ENCODE measurements around the gene SORT1. TPM values are rescaled to one million over a fixed set of nuclear protein-coding genes. Genes with fewer than 3 reads are reported as not detected.
"Not testable (repeated sequence)": the region's sequence is repeated elsewhere in the genome, so short reads cannot be mapped to it uniquely, and the experiment has no call there.

The SORT1 gene
- 117 TPM for total RNA-seq
- long read RNA-seq, full-length matches to known transcripts = 75 of 179 reads
- long read RNA-seq, partial matches to known transcripts = 13 of 179 reads
- long read RNA-seq, other reads (novel, unspliced or antisense) = 91 of 179 reads

- ATAC-seq (peak; percentile 89), DNase-seq (peak; percentile 92)
- intact Hi-C loops (cut with micrococcal nuclease) = no loop called here
These were observed at the start of gene SORT1 for GRCh38 chr1:109397581-109398342. TSS of gene SORT1 (minus strand) at chr1:109397918. CDS start at chr1:109397892, 26 bp downstream.

GRCh38 chr1:109445949-109446695, 48.4 kb upstream of the SORT1 start:
- DNase-seq; ATAC-seq; intact Hi-C loops (cut with micrococcal nuclease): not testable (repeated sequence)

- DNase-seq = no peak
- no peak for ATAC-seq
- intact Hi-C loops (cut with micrococcal nuclease) = no loop called here
These were observed 46.6 kb upstream of the SORT1 start for GRCh38 chr1:109444346-109444745.

GRCh38 chr1:109443476-109443875, 45.8 kb upstream of the SORT1 start:
- no peak for DNase-seq
- intact Hi-C loops (cut with micrococcal nuclease) = no loop called here
- ATAC-seq = no peak

GRCh38 chr1:109441069-109441468, 43.4 kb upstream of the SORT1 start:
- DNase-seq = no peak
- no peak for ATAC-seq
- intact Hi-C loops (cut with micrococcal nuclease) = no loop called here

GRCh38 chr1:109438798-109439297, 41.1 kb upstream of the SORT1 start:
- ATAC-seq (peak; percentile 73), DNase-seq (no peak)
- intact Hi-C loops (cut with micrococcal nuclease) = no loop called here

- no peak for ATAC-seq
- intact Hi-C loops (cut with micrococcal nuclease) = no loop called here
- DNase-seq = no peak
These were observed 36.8 kb upstream of the SORT1 start for GRCh38 chr1:109434484-109434883.

- intact Hi-C loops (cut with micrococcal nuclease) = no loop called here
- no peak for DNase-seq
- no peak for ATAC-seq
These were observed 35.6 kb upstream of the SORT1 start for GRCh38 chr1:109433322-109433721.

GRCh38 chr1:109432336-109432735, 34.6 kb upstream of the SORT1 start:
- intact Hi-C loops (cut with micrococcal nuclease) = no loop called here
- no peak for ATAC-seq
- DNase-seq = no peak

- intact Hi-C loops (cut with micrococcal nuclease) = no loop called here
- ATAC-seq (no peak), DNase-seq (no peak)
These were observed 29.4 kb upstream of the SORT1 start for GRCh38 chr1:109427171-109427467.

GRCh38 chr1:109426281-109427170, 28.8 kb upstream of the SORT1 start, which contains the start of gene PSMA5:
TSS of gene PSMA5 (minus strand) at chr1:109426448. CDS start at chr1:109426330, 118 bp downstream.
- intact Hi-C loops (cut with micrococcal nuclease) = no loop called here
- ATAC-seq (peak; percentile 99), DNase-seq (peak; percentile 96)

GRCh38 chr1:109425391-109426280, 27.9 kb upstream of the SORT1 start:
- intact Hi-C loops (cut with micrococcal nuclease) = no loop called here
- ATAC-seq = peak; percentile 42
- no peak for DNase-seq

GRCh38 chr1:109423498-109423897, 25.8 kb upstream of the SORT1 start:
- ATAC-seq (no peak), DNase-seq (no peak)
- intact Hi-C loops (cut with micrococcal nuclease) = no loop called here

GRCh38 chr1:109412551-109412950, 14.8 kb upstream of the SORT1 start:
- ATAC-seq = no peak
- intact Hi-C loops (cut with micrococcal nuclease) = no loop called here
- DNase-seq = no peak

- intact Hi-C loops (cut with micrococcal nuclease) = no loop called here
- ATAC-seq = no peak
- DNase-seq = no peak
These were observed 7.1 kb upstream of the SORT1 start for GRCh38 chr1:109404838-109405237.

GRCh38 chr1:109402025-109402424, 4.3 kb upstream of the SORT1 start:
- DNase-seq (no peak), ATAC-seq (peak; percentile 14)
- intact Hi-C loops (cut with micrococcal nuclease) = no loop called here

GRCh38 chr1:109400035-109400655, 2.4 kb upstream of the SORT1 start:
- DNase-seq (no peak), ATAC-seq (no peak)
- intact Hi-C loops (cut with micrococcal nuclease) = no loop called here

Measured in left ventricle myocardium superior (tissue), 1 donor.